Ascending aorta (tissue), 2 donors: ENCODE measurements around the gene ADAMTSL2. TPM values are rescaled to one million over a fixed set of nuclear protein-coding genes. Genes with fewer than 3 reads are reported as not detected.

Experiments used
- DNase-seq, 2 donors: peaks; one replicate each; pipeline ENCODE4 v3.0.0-alpha.2; 2019; ENCODE audit warnings: low spot score in 2 of 2
- H3K27ac ChIP-seq, 2 donors: fragments of 200-600 bp; sonication (generic); one replicate each; pipeline ENCODE4 v1.5.1; 2016 to 2017; ENCODE audit warnings: mild to moderate bottlenecking in 1 of 2
- H3K27me3 ChIP-seq: fragments of 200-600 bp; sonication (generic); one replicate; pipeline ENCODE4 v1.5.1; 2017
- H3K36me3 ChIP-seq, 2 donors: fragments of 200-600 bp; sonication (generic); one replicate each; pipeline ENCODE4 v1.5.1; 2016
- H3K4me1 ChIP-seq, 2 donors: fragments of 200-600 bp; sonication (generic); one replicate each; pipeline ENCODE4 v1.5.1; 2016 to 2017; ENCODE audit warnings: mild to moderate bottlenecking in 1 of 2
- H3K4me3 ChIP-seq, 2 donors: fragments of 200-600 bp; sonication (generic); one replicate each; pipeline ENCODE4 v1.5.1; 2016 to 2017; ENCODE audit warnings: mild to moderate bottlenecking in 1 of 2
- H3K9me3 ChIP-seq, 2 donors: fragments of 200-600 bp; sonication (generic); one replicate each; pipeline ENCODE4 v1.5.1; 2016
- CTCF ChIP-seq, 3 experiments: fragments of 200-600 bp in 2 of 3; fragments of 450-650 bp in 1 of 3; sonication (generic) in 2 of 3; IDR thresholded peaks; one replicate each; pipeline ENCODE4 v1.5.1; 2016 to 2019; ENCODE audit warnings: antibody characterized with exemption in 3 of 3, mild to moderate bottlenecking in 1 of 3, moderate library complexity in 1 of 3
- intact Hi-C: fragments of 100-400 bp; cut with DNase I; formaldehyde crosslinking; loops from one replicate; pipeline ENCODE4 v1.15.1; 2023
- total RNA-seq: library from RNA; depleted of rRNA; stranded (reverse); fragments of >200 nt; gene quantifications from one replicate; pipeline ENCODE4 v1.1.0, GENCODE V29; 2016

ADAMTSL2 gene
- total RNA-seq, 1 donor from 2014 or later, result 3.4 TPM

GRCh38 chr9:133489253-133490190 lies 45.0 kb upstream of the ADAMTSL2 start:
- Histone ChIP-seq H3K27ac (no peak overlapping the region), H3K4me1 (peaks cover 10 to 17% of the 10 kb centered on the region in 2 donors), H3K27me3 (no peaks in the 10 kb centered on the region), H3K4me3 (no peak overlapping the region), H3K36me3 (no peaks in the 10 kb centered on the region), H3K9me3 (no peaks in the 10 kb centered on the region)
- intact Hi-C loops, result loop anchor here (5.0 kb wide), 2 partner anchors 132 to 307 kb away; partner anchors contain the start of genes SURF1 and SURF2
- DNase-seq, result no peak
- no peak for TF ChIP-seq CTCF (IDR thresholded peaks at IDR 0.05)

- DNase-seq, result no peak
- Histone ChIP-seq H3K9me3 (no peaks in the 10 kb centered on the region), H3K27ac (no peak overlapping the region), H3K4me1 (peaks cover 10 to 17% of the 10 kb centered on the region in 2 donors), H3K4me3 (no peak overlapping the region), H3K36me3 (no peaks in the 10 kb centered on the region), H3K27me3 (no peaks in the 10 kb centered on the region)
- intact Hi-C loops, result no loop called here
- no peak for TF ChIP-seq CTCF (IDR thresholded peaks at IDR 0.05)
Measured at GRCh38 chr9:133490201-133490681, 44.3 kb upstream of the ADAMTSL2 start.

- peak overlapping the region in 1 of 2 donors; percentile 73 for H3K27ac ChIP-seq
- no peak for TF ChIP-seq CTCF (IDR thresholded peaks at IDR 0.05)
- H3K4me3 ChIP-seq, result no peak overlapping the region
- no peaks in the 10 kb centered on the region for H3K9me3 ChIP-seq
- DNase-seq, result no peak
- H3K36me3 ChIP-seq, result no peaks in the 10 kb centered on the region
- H3K27me3 ChIP-seq, result no peaks in the 10 kb centered on the region
- peaks cover 10 to 15% of the 10 kb centered on the region in 2 donors for H3K4me1 ChIP-seq
- intact Hi-C loops, result no loop called here
Measured at GRCh38 chr9:133490865-133491655, 43.4 kb upstream of the ADAMTSL2 start.

- H3K27me3 ChIP-seq, result no peaks in the 10 kb centered on the region
- intact Hi-C loops, result no loop called here
- H3K27ac ChIP-seq, result peak overlapping the region; percentile 72 to 73
Measured at GRCh38 chr9:133491656-133491925, 42.9 kb upstream of the ADAMTSL2 start.

More at GRCh38 chr9:133491656-133491925, 42.9 kb upstream of the ADAMTSL2 start:
- Histone ChIP-seq H3K36me3 (no peaks in the 10 kb centered on the region), H3K9me3 (no peaks in the 10 kb centered on the region), H3K4me1 (peaks cover 10 to 15% of the 10 kb centered on the region in 2 donors), H3K4me3 (no peak overlapping the region)
- no peak for DNase-seq
- no peak for TF ChIP-seq CTCF (IDR thresholded peaks at IDR 0.05)
